Left lobe of liver (tissue), 2 donors: Measurements from ENCODE around the gene PEMT. TPM values are rescaled to one million over a fixed set of nuclear protein-coding genes. Genes with fewer than 3 reads are reported as not detected.

ENCODE experiments used
- ATAC-seq: fragments of 200-7000 bp; cut with Tn5 transposase; one replicate; pipeline ENCODE4 v1.9.1; 2020; ENCODE audit warnings: mild to moderate bottlenecking, moderate library complexity
- DNase-seq: peaks from one replicate; pipeline ENCODE4 v3.0.0-alpha.2; 2020; ENCODE audit warnings: low spot score
- total RNA-seq: library from RNA; stranded (reverse); gene quantifications from one replicate; pipeline ENCODE4 v1.2.1, GENCODE V29; 2021
- donor health status: DM: no; HTN: no; CAD: no; lungs with moderate emphysema.
- donor health status: DM: no; HTN: yes; CAD: no.

The PEMT gene
- total RNA-seq, 1 donor from 2014 or later = 180 TPM

- ATAC-seq (no peak), DNase-seq (no peak)
These were observed 73.5 kb downstream of the PEMT start for GRCh38 chr17:17518014-17518413.

- ATAC-seq (no peak), DNase-seq (no peak)
These were observed 74.4 kb downstream of the PEMT start for GRCh38 chr17:17516941-17517720.

GRCh38 chr17:17515934-17516930, 75.3 kb downstream of the PEMT start:
- ATAC-seq = no peak

GRCh38 chr17:17514993-17515933, 76.2 kb downstream of the PEMT start:
- DNase-seq (no peak), ATAC-seq (no peak)

More at GRCh38 chr17:17515934-17516930, 75.3 kb downstream of the PEMT start:
- no peak for DNase-seq

- no peak for ATAC-seq
- no peak for DNase-seq
These were observed 77.0 kb downstream of the PEMT start for GRCh38 chr17:17514361-17514992.

GRCh38 chr17:17513626-17514025, 77.9 kb downstream of the PEMT start:
- ATAC-seq = no peak
- DNase-seq = no peak

- ATAC-seq (no peak), DNase-seq (no peak)
These were observed 78.6 kb downstream of the PEMT start for GRCh38 chr17:17512866-17513265.

GRCh38 chr17:17511881-17512858, 79.3 kb downstream of the PEMT start:
- DNase-seq = no peak
- ATAC-seq = no peak

- DNase-seq (no peak), ATAC-seq (no peak)
These were observed 80.2 kb downstream of the PEMT start for GRCh38 chr17:17511293-17511741.

GRCh38 chr17:17510456-17511292, 80.8 kb downstream of the PEMT start:
- ATAC-seq = no peak
- no peak for DNase-seq

- no peak for ATAC-seq
- DNase-seq = no peak
These were observed 81.7 kb downstream of the PEMT start for GRCh38 chr17:17509601-17510425.

- DNase-seq = no peak
- no peak for ATAC-seq
These were observed 82.6 kb downstream of the PEMT start for GRCh38 chr17:17508646-17509591.

GRCh38 chr17:17508019-17508535, 83.4 kb downstream of the PEMT start:
- DNase-seq (no peak), ATAC-seq (no peak)

GRCh38 chr17:17507465-17508011, 84.0 kb downstream of the PEMT start:
- DNase-seq (no peak), ATAC-seq (no peak)

GRCh38 chr17:17506893-17507464, 84.5 kb downstream of the PEMT start:
- DNase-seq (no peak), ATAC-seq (no peak)
